Erythroblast (primary cell): Measurements from ENCODE around the gene PAQR4.

Experiments used
- GATA1 ChIP-seq: IDR thresholded peaks from 2 replicates; pipeline ENCODE4 v1.6.1; 2011; ENCODE audit warnings: low read depth, mild to moderate bottlenecking, control low read depth, low read length, moderate library complexity
- POLR2A ChIP-seq: IDR thresholded peaks from 2 replicates; pipeline ENCODE4 v1.6.1; 2011; ENCODE audit warnings: mild to moderate bottlenecking, low read length

- TF ChIP-seq POLR2A (peak; percentile 9), GATA1 (no peak)
These were observed 6.1 kb downstream of the PAQR4 start for GRCh38 chr16:2975161-2975795.
